Measurements from ENCODE around the gene LMO1. TPM values are rescaled to one million over a fixed set of nuclear protein-coding genes. Genes with fewer than 3 reads are reported as not detected.

The LMO1 gene
- total and polyA plus RNA-seq, 9 of the 15 experiments (the other 6 are each of a cell fraction or from before 2014, with no cell fraction given), result not detected

- TF ChIP-seq ZBTB34 (CRISPR knock-in tag; IDR thresholded peaks at IDR 0.05), result no peak
- no peak for TF ChIP-seq KAT7 (CRISPR knock-in tag; IDR thresholded peaks at IDR 0.05; ENCODE audit: borderline replicate concordance)
- no peak for TF ChIP-seq FOXJ2 (tag; IDR thresholded peaks at IDR 0.05)
- no peak for TF ChIP-seq TAL1 (IDR thresholded peaks at IDR 0.05)
- no peak for TF ChIP-seq ETV1 (tag; conservative IDR thresholded peaks at IDR 0.05; ENCODE audit: low read depth)
- no peak for TF ChIP-seq CCAR2 (IDR thresholded peaks at IDR 0.05; ENCODE audit: low read depth, low read length)
- no peak for TF ChIP-seq KAT8 (IDR thresholded peaks at IDR 0.05; ENCODE audit: low read depth)
- no peak for TF ChIP-seq TRIM28 (IDR thresholded peaks at IDR 0.05)
- no peak for TF ChIP-seq NKRF (IDR thresholded peaks at IDR 0.05; ENCODE audit: borderline replicate concordance)
- TF ChIP-seq SMARCC2 (IDR thresholded peaks at IDR 0.05; ENCODE audit: low read depth), result no peak
- no peak for TF ChIP-seq U2AF2 (optimal IDR thresholded peaks at IDR 0.05; ENCODE audit: low read depth, low read length)
- TF ChIP-seq TSC22D4 (tag; IDR thresholded peaks at IDR 0.05), result no peak
These were observed 13.2 kb downstream of the LMO1 start (continued) for GRCh38 chr11:8250434-8250833.
